Mucosa of stomach (tissue), 1 donor: ENCODE measurements around the gene ATG4D.
"Not testable (repeated sequence)": the region's sequence is repeated elsewhere in the genome, so short reads cannot be mapped to it uniquely, and the experiment has no call there.

Experiments used
- H3K27me3 ChIP-seq: one replicate; pipeline ENCODE4 v1.7.0; 2013; ENCODE audit warnings: mild to moderate bottlenecking, low read length; ENCODE audit not compliant: control insufficient read depth, insufficient read depth
- H3K36me3 ChIP-seq: one replicate; pipeline ENCODE4 v1.7.0; 2013; ENCODE audit warnings: low read length; ENCODE audit not compliant: control insufficient read depth, insufficient read depth
- H3K4me1 ChIP-seq: one replicate; pipeline ENCODE4 v1.7.0; 2013; ENCODE audit warnings: mild to moderate bottlenecking, low read length; ENCODE audit not compliant: control insufficient read depth, insufficient read depth
- H3K4me3 ChIP-seq: one replicate; pipeline ENCODE4 v1.7.0; 2013; ENCODE audit warnings: low read length
- H3K9ac ChIP-seq: one replicate; pipeline ENCODE4 v1.7.0; 2013; ENCODE audit warnings: mild to moderate bottlenecking, low read length, moderate library complexity
- H3K9me3 ChIP-seq: one replicate; pipeline ENCODE4 v1.7.0; 2013; ENCODE audit warnings: mild to moderate bottlenecking, low read length, moderate library complexity; ENCODE audit not compliant: control insufficient read depth
- donor health status: Pancreatic carcinoma.

Gene ATG4D

DNA sequence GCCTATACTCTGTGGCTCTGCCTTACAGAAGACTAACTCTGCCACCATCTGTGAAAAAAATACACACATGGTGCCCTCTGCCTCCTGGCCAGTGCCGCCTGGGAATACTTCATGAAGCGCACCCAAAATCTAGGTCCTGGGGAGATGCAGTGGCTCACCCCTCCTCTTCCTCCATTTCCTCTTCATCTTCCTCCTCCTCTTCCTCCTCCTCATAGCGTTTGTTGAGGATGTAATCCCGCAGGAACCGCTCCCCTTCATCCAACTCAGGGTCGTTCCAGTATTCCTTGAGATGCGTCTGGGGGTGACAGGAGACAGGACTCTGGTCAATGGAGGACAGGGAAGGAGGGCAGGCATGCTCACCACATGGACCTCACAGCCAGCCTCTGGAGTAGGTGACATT is 16.4 kb downstream of the ATG4D start:
- H3K36me3 ChIP-seq: peaks cover 8% of the 10 kb centered on the region

DNA sequence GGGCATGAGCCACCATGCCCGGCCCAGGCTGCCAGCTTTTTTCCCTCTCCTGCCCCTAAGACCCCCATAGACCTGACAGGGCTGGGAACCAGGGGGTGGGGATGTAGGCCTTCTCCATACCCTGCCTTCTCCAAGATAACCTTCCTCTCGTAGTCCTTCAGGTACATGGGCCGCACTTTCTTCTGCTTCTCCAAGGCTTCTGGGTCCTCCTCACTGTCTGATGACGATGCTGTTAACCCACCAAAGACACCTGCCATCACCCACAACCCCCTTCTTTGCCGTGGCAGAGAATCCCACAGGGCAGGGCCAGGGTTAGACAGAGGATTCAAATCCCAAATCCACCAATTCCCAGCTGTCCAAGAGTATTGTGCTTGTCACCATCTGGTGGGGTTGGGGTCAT is 18.9 kb downstream of the ATG4D start:
- Histone ChIP-seq H3K4me1 (peaks cover 23% of the 10 kb centered on the region), H3K27me3 (no peaks in the 10 kb centered on the region), H3K9me3 (no peaks in the 10 kb centered on the region), H3K36me3 (peaks cover 8% of the 10 kb centered on the region), H3K4me3 (no peak overlapping the region), H3K9ac (no peak overlapping the region)

More for the DNA sequence above, 16.4 kb downstream of the ATG4D start:
- H3K4me1 ChIP-seq: peaks cover 7% of the 10 kb centered on the region
- no peak overlapping the region for H3K9ac ChIP-seq
- no peaks in the 10 kb centered on the region for H3K27me3 ChIP-seq
- H3K9me3 ChIP-seq: no peaks in the 10 kb centered on the region
- no peak overlapping the region for H3K4me3 ChIP-seq

DNA sequence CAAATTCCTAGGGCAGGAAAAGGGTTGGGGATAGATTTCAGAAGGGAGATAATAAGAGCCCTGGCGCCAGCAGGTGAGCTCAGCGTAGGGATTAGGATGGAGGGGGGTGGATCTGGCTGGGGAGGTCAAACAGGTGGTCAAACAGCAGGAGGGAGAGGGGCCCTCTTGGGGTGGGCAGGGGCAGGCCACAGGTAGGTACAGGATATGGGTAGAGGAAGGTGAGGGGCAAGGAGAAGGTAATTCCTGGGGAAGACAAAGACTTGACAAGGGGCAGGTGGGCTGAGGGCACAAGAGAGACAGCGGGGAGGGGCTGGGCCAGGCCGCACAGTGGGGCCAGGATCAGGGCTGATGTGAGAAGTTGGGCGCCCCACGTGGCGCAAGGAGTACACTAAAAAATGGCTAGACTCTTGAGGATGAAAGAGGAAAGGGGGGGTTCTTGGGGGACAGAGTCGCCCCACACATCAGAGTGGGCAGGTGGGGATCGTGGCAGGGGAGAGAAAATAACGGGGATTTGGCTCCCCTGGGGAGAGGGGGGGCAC is 21.4 kb downstream of the ATG4D start:
- Histone ChIP-seq H3K36me3 (peaks cover 3% of the 10 kb centered on the region), H3K4me1 (peaks cover 36% of the 10 kb centered on the region), H3K9me3 (no peaks in the 10 kb centered on the region), H3K9ac (peak overlapping the region; percentile 83), H3K4me3 (peak overlapping the region; percentile 67), H3K27me3 (no peaks in the 10 kb centered on the region)

DNA sequence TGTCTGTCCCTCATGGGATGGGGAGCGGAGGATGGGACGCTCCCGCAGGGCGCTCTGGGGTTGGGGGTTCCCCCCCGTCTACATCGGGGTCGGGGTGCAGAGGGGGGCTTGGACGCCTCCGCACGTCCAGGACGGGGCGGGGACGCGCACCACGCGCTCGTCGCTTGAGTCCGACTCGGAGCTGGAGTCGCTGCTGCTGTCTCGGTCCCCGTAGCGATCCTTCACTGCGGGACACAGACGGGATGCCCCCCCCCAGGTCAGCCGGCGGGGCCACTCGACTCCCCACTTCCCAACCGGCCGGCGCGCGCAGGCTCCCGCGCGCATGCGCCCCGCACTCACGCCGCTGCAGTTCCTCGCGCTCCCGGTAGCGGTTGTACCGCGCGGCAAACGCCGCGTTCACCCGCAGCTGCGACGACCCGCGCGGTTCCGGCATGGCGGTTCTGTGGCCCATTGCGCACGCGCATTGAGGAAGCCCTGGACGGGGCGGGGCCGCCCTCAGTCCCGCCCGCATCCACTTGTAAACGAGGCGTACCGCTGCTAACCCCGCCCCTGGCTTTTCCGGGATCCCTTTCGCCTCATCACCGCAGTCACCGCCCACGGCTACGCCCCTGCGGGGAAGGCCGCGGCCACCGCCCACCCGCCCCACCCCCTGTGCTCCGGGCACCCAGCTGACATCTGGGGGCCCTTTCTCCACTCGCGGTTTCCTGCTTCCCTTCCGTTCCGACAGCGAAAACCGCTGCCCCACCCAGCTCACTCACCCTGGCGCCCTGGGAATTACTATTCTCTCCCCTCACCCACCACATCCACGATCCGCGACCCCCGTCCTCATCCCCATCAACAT is 22.1 kb downstream of the ATG4D start, which contains the start of gene KRI1:
KRI1 (minus strand) TSS at position 444 of the 841 bp plus-strand sequence; CDS start at position 433, 11 bp downstream.
- Histone ChIP-seq H3K9me3 (no peaks in the 10 kb centered on the region), H3K9ac (peak within 1 kb of the TSS; percentile 83), H3K36me3 (no peaks in the 10 kb centered on the region)

DNA sequence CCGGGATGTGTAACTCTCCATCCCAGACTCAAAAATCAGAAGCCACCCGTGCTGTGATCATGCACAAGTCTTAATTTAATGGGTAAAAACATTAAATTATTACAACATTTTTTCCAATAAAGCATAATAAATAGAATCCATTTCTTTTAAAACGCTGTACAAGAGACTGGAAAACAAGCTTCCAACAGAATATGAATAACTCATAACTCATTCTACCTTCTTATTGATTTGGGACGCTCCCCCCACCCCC is 22.6 kb downstream of the ATG4D start:
- no peaks in the 10 kb centered on the region for H3K27me3 ChIP-seq
- H3K9ac ChIP-seq: peak overlapping the region; percentile 57
- no peak overlapping the region for H3K4me3 ChIP-seq
- no peaks in the 10 kb centered on the region for H3K36me3 ChIP-seq
- H3K9me3 ChIP-seq: no peaks in the 10 kb centered on the region
- peaks cover 36% of the 10 kb centered on the region for H3K4me1 ChIP-seq

More for the DNA sequence above, 22.1 kb downstream of the ATG4D start, which contains the start of gene KRI1:
- Histone ChIP-seq H3K27me3 (no peaks in the 10 kb centered on the region), H3K4me3 (peak within 1 kb of the TSS; percentile 67), H3K4me1 (peaks cover 36% of the 10 kb centered on the region)

DNA sequence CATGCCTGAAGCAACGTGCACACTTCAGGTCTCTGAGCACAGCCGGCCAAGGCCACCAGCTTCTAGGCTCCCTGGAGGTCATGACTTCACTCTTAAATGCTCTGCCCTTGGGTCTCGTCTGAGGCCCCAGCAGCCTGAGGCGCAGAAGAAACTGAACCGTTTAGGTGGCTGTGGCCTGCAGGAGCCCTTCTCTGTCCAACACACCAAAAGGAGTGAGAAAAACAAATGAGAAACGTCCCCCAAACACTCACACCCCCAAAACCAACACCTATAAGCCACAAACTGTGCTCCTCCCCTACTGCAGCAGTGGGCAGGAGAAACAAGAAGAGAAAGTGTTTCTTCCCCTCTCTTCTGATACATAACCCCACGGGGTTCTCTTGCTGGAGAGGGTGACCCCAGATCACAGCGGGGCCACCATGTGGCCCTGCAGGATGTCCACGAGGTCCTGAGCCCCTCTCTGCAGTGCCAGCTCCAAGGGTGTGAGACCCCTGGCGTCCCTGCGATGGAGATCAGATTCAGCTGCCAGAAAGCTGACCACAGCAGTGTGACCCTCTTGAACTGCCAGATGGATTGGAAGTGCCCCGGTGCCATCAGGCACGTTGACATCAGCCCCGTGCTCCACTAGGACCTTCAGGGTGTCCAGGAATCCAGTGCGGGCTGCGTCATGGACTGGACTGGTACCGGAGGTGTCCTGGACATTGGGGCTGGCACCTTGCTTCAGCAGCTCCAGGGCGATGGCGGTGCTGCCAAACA is 23.1 kb downstream of the ATG4D start:
- Histone ChIP-seq H3K9me3 (no peaks in the 10 kb centered on the region), H3K4me1 (peaks cover 36% of the 10 kb centered on the region), H3K36me3 (no peaks in the 10 kb centered on the region), H3K4me3 (no peak overlapping the region), H3K9ac (peak overlapping the region; percentile 57), H3K27me3 (no peaks in the 10 kb centered on the region)

DNA sequence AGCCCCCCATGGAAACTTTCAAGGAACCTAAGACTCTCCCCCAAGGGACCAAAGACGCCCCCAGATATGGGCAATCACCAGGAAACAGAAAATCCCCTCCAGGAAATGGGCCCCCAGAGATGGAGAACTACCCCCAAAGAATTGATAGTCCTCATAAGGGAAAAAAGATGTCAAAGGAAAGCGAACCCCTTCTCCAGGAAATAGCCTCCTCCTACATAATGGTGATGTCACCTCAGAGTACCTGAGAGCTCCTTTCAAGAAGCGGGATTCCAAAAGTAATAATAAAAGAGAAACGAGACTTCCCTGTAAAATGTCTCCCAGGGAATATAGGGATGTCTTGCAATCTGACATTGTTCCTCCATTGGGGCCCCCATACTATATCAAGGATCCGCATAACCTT is 24.0 kb downstream of the ATG4D start:
- peaks cover 36% of the 10 kb centered on the region for H3K4me1 ChIP-seq
- no peaks in the 10 kb centered on the region for H3K36me3 ChIP-seq
- peak overlapping the region; percentile 49 for H3K9ac ChIP-seq
- H3K4me3 ChIP-seq: peak overlapping the region; percentile 51
- no peaks in the 10 kb centered on the region for H3K27me3 ChIP-seq
- H3K9me3 ChIP-seq: no peaks in the 10 kb centered on the region

DNA sequence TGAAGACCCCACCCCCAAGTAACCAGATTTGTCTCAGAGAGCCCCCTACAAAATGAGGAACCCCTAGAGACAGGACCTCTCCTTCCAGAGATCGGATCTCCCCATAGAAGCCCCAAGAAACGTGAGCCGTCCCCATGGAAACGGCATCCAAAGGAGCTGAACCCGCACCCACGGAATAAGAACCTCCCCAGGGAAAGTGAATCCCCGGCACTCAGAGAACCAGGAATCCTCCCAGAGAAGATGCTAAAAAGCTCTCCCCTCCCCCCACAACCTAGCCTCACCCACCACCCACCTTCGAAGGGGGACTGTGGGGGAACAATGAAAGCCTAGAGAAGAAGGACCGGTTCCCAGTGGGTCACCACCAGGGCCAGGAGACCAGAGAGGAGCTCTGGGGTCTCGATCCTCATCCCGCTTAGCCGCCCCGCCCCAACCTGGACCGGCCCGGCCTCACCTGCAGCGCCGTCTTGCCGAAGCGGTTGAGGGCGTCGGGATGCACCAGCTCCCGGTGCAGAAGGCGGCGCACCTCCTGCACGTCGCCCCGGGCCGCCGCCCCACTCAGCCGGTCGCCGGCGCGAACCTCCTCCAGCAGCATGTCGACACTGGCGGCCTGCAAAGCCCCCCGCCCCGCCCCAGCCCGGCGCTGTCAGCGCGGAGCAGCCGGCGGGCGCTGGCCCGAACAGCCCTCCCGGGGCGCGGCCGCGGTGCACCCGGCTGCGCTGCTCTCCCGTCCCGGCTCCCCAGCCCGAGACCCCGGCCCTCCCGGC is 24.5 kb downstream of the ATG4D start:
- H3K27me3 ChIP-seq: no peaks in the 10 kb centered on the region
- no peaks in the 10 kb centered on the region for H3K36me3 ChIP-seq
- H3K4me1 ChIP-seq: peaks cover 36% of the 10 kb centered on the region
- H3K4me3 ChIP-seq: peak overlapping the region; percentile 51
- no peaks in the 10 kb centered on the region for H3K9me3 ChIP-seq
- H3K9ac ChIP-seq: peak overlapping the region; percentile 49

DNA sequence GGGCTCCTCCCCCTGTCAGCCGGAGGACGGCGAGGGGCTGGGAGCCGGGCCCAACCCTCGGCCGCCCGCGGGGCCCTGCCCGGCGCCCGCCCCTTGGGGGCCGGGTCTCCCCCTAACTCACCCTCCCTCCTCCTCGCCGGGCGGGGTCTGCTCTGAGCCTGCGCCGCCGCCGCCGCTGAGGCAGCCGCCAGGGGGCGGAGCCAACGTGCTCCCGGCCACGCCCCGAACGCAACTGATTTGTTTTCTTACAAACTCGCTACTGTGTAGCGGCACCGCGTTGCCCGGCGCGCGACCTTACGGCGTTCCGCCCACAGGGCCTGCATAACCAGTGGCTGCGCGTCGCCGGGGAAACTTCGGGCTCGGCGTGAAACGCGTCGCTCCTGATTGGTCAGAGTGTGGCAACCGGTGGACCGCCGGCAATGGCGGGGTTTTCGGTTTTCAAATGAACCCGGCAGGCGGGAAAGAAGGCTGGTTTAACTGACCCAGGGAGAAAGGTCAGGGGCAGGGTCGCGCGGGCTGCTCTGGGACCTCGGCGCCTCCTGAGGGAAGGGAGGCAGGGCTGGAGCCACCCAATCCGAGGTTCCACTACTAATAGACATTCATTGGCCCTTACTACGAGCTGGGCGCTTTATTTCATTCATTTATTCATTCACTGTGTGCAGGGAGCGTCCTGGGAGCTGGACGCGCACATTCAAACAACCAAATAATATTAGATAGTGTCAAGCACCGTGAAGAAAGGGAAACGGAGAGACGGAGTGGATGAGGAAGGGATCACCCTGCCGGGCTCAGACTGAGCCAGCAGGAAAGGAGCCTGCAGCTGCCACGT is 25.3 kb downstream of the ATG4D start, which contains the start of gene CDKN2D:
CDKN2D (minus strand) TSS at position 154 of the 826 bp plus-strand sequence. CDS start 326 bp downstream, outside the sequence.
- no peaks in the 10 kb centered on the region for H3K27me3 ChIP-seq
- H3K4me3 ChIP-seq: peak within 1 kb of the TSS; percentile 51
- H3K4me1 ChIP-seq: peaks cover 36% of the 10 kb centered on the region
- no peaks in the 10 kb centered on the region for H3K9me3 ChIP-seq
- no peaks in the 10 kb centered on the region for H3K36me3 ChIP-seq
- H3K9ac ChIP-seq: peak within 1 kb of the TSS; percentile 49

DNA sequence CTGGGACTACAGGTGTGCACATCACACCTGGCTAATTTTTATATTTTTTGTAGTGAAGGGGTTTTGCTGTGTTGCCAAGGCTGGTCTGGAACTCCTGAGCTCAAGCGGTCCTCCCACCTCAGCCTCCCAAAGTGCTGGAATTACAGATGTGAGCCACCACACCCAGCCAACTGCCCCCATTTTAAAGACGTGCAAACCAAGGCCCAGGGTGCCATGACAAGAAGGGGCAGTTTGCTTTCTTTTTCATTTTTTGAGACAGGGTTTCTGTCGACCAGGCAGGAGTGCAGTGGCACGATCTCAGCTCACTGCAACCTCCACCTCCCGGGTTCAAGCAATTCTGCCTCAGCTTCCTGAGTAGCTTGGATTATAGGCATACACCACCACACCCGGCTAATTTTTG is 30.1 kb downstream of the ATG4D start:
- H3K27me3 ChIP-seq, H3K36me3 ChIP-seq, H3K4me3 ChIP-seq, H3K9ac ChIP-seq, H3K9me3 ChIP-seq, H3K4me1 ChIP-seq: not testable (repeated sequence)

DNA sequence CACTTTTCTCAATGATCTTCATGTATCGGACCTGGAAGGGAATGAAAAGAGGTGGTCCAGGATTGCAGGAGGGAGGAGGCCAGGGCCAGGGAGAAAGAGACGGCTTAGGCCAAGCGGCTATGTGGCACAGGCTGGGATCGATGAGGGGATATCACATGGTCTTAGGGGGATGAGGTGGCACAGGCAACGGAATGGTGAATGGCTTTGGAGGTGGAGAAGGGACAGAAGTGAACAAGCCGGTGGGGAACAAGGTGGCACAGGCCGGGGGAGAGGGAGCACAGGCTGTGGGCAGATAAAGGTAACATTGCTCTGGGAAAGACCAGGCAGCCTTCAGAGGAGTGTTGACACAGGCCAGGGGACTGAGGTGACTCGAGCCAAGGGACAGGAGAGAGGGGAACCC is 30.8 kb downstream of the ATG4D start:
- Histone ChIP-seq H3K4me3 (no peak overlapping the region), H3K9ac (no peak overlapping the region), H3K36me3 (no peaks in the 10 kb centered on the region), H3K9me3 (no peaks in the 10 kb centered on the region), H3K27me3 (no peaks in the 10 kb centered on the region), H3K4me1 (peaks cover 2% of the 10 kb centered on the region)
